ENCODE results near the gene PLIN4.

Gene PLIN4

GRCh38 chr19:4516199-4516938 is 1.9 kb downstream of the PLIN4 start:
- TF ChIP-seq ZFP30 (CRISPR knock-in tag; IDR thresholded peaks at IDR 0.05) (no peak), ZNF70 (CRISPR knock-in tag; IDR thresholded peaks at IDR 0.05) (no peak), CREB5 (CRISPR knock-in tag; IDR thresholded peaks at IDR 0.05; ENCODE audit: low read depth) (no peak), TOX (CRISPR knock-in tag; IDR thresholded peaks at IDR 0.05; ENCODE audit: borderline replicate concordance) (no peak), CSDC2 (CRISPR knock-in tag; IDR thresholded peaks at IDR 0.05) (no peak), SNAI2 (CRISPR knock-in tag; IDR thresholded peaks at IDR 0.05) (no peak), ZC3H10 (CRISPR knock-in tag; IDR thresholded peaks at IDR 0.05) (no peak), PATZ1 (CRISPR knock-in tag; IDR thresholded peaks at IDR 0.05; ENCODE audit: borderline replicate concordance) (no peak), ESRRG (CRISPR knock-in tag; IDR thresholded peaks at IDR 0.05) (no peak), ARNTL (CRISPR knock-in tag; IDR thresholded peaks at IDR 0.05; ENCODE audit: borderline replicate concordance, low read depth) (no peak), RARB (CRISPR knock-in tag; IDR thresholded peaks at IDR 0.05) (no peak), ZNF8 (CRISPR knock-in tag; IDR thresholded peaks at IDR 0.05) (no peak), OSR1 (CRISPR knock-in tag; IDR thresholded peaks at IDR 0.05) (no peak), TSHZ2 (CRISPR knock-in tag; IDR thresholded peaks at IDR 0.05) (no peak), ZFP3 (CRISPR knock-in tag; IDR thresholded peaks at IDR 0.05) (no peak), TCF4 (CRISPR knock-in tag; IDR thresholded peaks at IDR 0.05; ENCODE audit: borderline replicate concordance) (no peak), GLIS3 (CRISPR knock-in tag; IDR thresholded peaks at IDR 0.05) (no peak)
- ATAC-seq = no peak

GRCh38 chr19:4515732-4516131 is 2.6 kb downstream of the PLIN4 start:
- no peak for ATAC-seq
- no peak for TF ChIP-seq SNAI2 (CRISPR knock-in tag; IDR thresholded peaks at IDR 0.05)
- no peak for TF ChIP-seq ZNF565 (CRISPR knock-in tag; conservative IDR thresholded peaks at IDR 0.05; ENCODE audit: low read depth)
- no peak for TF ChIP-seq PATZ1 (CRISPR knock-in tag; IDR thresholded peaks at IDR 0.05; ENCODE audit: borderline replicate concordance)
- TF ChIP-seq POU6F1 (CRISPR knock-in tag; IDR thresholded peaks at IDR 0.05; ENCODE audit: borderline replicate concordance, low read depth) = no peak
- TF ChIP-seq ZNF8 (CRISPR knock-in tag; IDR thresholded peaks at IDR 0.05) = no peak
- no peak for TF ChIP-seq ARNTL (CRISPR knock-in tag; IDR thresholded peaks at IDR 0.05; ENCODE audit: borderline replicate concordance, low read depth)
- no peak for TF ChIP-seq CREB5 (CRISPR knock-in tag; IDR thresholded peaks at IDR 0.05; ENCODE audit: low read depth)
- no peak for TF ChIP-seq ZC3H10 (CRISPR knock-in tag; IDR thresholded peaks at IDR 0.05)
- no peak for TF ChIP-seq RARB (CRISPR knock-in tag; IDR thresholded peaks at IDR 0.05)
- TF ChIP-seq BACH2 (CRISPR knock-in tag; IDR thresholded peaks at IDR 0.05; ENCODE audit: borderline replicate concordance) = no peak
- TF ChIP-seq TSHZ2 (CRISPR knock-in tag; IDR thresholded peaks at IDR 0.05) = no peak
- TF ChIP-seq PPARA (CRISPR knock-in tag; IDR thresholded peaks at IDR 0.05; ENCODE audit: borderline replicate concordance) = no peak
- no peak for TF ChIP-seq ISL1 (CRISPR knock-in tag; IDR thresholded peaks at IDR 0.05)
